Spleen (tissue), 7 donors: ENCODE data around the gene ST7.

Source experiments
- POLR2A ChIP-seq, 3 donors: fragments of 450-650 bp; IDR thresholded peaks; one replicate each; pipeline ENCODE4 v1.5.1; 2017; ENCODE audit warnings: antibody characterized with exemption in 3 of 3, mild to moderate bottlenecking in 1 of 3
- POLR2AphosphoS5 ChIP-seq, 3 donors: sonication (generic); formaldehyde crosslinking; IDR thresholded peaks; one replicate each; pipeline ENCODE4 v1.5.1; 2017; ENCODE audit warnings: antibody characterized with exemption in 3 of 3
- TF ChIP-seq, protein P1 (sequence below), 11 experiments: fragments of 200-600 bp in 7 of 11; fragments of 450-650 bp in 4 of 11; sonication (generic) in 4 of 11; IDR thresholded peaks in 8 of 11; conservative IDR thresholded peaks in 3 of 11; 1 replicate in 7 of 11; 2 replicates in 4 of 11; pipeline versions ENCODE4 v1.4.0 to v1.8.0; 2016 to 2021; ENCODE audit warnings: antibody characterized with exemption in 11 of 11, inconsistent platforms in 4 of 11, mild to moderate bottlenecking in 1 of 11
- donor health status: DM: no; HTN: no; CAD: no; lungs with moderate emphysema.
- donor health status: DM: no; HTN: no; CAD: no.
- donor health status: DM: no; HTN: no; CAD: no.

DNA sequence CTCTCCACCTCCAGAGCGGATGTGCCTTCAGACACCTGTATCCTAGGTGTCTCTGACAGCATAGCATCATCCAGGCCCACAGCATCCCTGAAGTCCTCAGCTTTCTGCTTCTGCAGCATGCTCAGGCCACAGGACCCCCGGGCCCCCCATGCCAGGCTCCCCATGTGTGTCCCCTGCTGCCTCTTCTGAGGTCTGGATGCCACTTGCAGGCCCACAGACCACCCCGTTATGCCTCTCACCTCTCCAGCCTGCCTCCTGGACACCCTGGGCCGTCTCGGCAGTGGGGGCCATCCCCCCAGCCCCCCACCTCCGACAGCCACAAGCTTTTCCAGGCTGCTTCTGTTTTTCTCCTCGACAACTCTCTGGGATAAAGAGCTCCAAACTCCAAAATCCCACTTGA lies 285.2 kb downstream of the ST7 start:
- TF ChIP-seq POLR2AphosphoS5 (IDR thresholded peaks at IDR 0.05) (no peak), POLR2A (IDR thresholded peaks at IDR 0.05) (no peak)
- TF ChIP-seq, protein P1, sequence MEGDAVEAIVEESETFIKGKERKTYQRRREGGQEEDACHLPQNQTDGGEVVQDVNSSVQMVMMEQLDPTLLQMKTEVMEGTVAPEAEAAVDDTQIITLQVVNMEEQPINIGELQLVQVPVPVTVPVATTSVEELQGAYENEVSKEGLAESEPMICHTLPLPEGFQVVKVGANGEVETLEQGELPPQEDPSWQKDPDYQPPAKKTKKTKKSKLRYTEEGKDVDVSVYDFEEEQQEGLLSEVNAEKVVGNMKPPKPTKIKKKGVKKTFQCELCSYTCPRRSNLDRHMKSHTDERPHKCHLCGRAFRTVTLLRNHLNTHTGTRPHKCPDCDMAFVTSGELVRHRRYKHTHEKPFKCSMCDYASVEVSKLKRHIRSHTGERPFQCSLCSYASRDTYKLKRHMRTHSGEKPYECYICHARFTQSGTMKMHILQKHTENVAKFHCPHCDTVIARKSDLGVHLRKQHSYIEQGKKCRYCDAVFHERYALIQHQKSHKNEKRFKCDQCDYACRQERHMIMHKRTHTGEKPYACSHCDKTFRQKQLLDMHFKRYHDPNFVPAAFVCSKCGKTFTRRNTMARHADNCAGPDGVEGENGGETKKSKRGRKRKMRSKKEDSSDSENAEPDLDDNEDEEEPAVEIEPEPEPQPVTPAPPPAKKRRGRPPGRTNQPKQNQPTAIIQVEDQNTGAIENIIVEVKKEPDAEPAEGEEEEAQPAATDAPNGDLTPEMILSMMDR (IDR thresholded peaks at IDR 0.05 in 8 of 11, conservative IDR thresholded peaks at IDR 0.05 in 3 of 11): no peak
